Ovary (tissue), 3 donors: ENCODE data around the gene SDK1.

ENCODE experiments used
- EP300 ChIP-seq: sonication (generic); formaldehyde crosslinking; IDR thresholded peaks from one replicate; pipeline ENCODE4 v1.6.1; 2017; ENCODE audit warnings: antibody characterized with exemption
- POLR2A ChIP-seq: fragments of 450-650 bp; IDR thresholded peaks from one replicate; pipeline ENCODE4 v1.6.1; 2017; ENCODE audit warnings: antibody characterized with exemption, mild to moderate bottlenecking, moderate library complexity
- TF ChIP-seq, protein P1 (sequence below), 3 donors: fragments of 450-650 bp in 2 of 3; fragments of 200-600 bp in 1 of 3; IDR thresholded peaks; one replicate each; pipeline versions ENCODE4 v1.5.1 to v1.8.0; 2016 to 2022; ENCODE audit warnings: antibody characterized with exemption in 3 of 3, mild to moderate bottlenecking in 1 of 3
- donor health status: DM: no; HTN: no; CAD: no.

- TF ChIP-seq, protein P1, sequence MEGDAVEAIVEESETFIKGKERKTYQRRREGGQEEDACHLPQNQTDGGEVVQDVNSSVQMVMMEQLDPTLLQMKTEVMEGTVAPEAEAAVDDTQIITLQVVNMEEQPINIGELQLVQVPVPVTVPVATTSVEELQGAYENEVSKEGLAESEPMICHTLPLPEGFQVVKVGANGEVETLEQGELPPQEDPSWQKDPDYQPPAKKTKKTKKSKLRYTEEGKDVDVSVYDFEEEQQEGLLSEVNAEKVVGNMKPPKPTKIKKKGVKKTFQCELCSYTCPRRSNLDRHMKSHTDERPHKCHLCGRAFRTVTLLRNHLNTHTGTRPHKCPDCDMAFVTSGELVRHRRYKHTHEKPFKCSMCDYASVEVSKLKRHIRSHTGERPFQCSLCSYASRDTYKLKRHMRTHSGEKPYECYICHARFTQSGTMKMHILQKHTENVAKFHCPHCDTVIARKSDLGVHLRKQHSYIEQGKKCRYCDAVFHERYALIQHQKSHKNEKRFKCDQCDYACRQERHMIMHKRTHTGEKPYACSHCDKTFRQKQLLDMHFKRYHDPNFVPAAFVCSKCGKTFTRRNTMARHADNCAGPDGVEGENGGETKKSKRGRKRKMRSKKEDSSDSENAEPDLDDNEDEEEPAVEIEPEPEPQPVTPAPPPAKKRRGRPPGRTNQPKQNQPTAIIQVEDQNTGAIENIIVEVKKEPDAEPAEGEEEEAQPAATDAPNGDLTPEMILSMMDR (IDR thresholded peaks at IDR 0.05), result no peak
- TF ChIP-seq POLR2A (no peak), EP300 (no peak)
Measured at GRCh38 chr7:3670898-3671297, 369.8 kb downstream of the SDK1 start.
